Kidney (tissue), 14 donors: ENCODE results near the gene TAF3. TPM values are rescaled to one million over a fixed set of nuclear protein-coding genes. Genes with fewer than 3 reads are reported as not detected.
"Not testable (repeated sequence)": the region's sequence is repeated elsewhere in the genome, so short reads cannot be mapped to it uniquely, and the experiment has no call there.

Experiments
- DNase-seq, 5 donors: peaks; one replicate each; pipeline ENCODE4 v3.0.0-alpha.2; 2013 to 2020
- FAIRE-seq: peaks from 2 replicates; lab custom pipeline; 2012; peaks lifted over from hg19 to GRCh38; lab: Jason Lieb, UNC
- H3K27ac ChIP-seq, 2 donors: one replicate each; pipeline ENCODE4 v1.7.0; 2013; ENCODE audit warnings: low read depth in 2 of 2, low read length in 2 of 2, inconsistent platforms in 1 of 2
- H3K27me3 ChIP-seq: one replicate; pipeline ENCODE4 v1.7.1; 2013; ENCODE audit warnings: low read length, inconsistent platforms; ENCODE audit not compliant: control insufficient read depth, insufficient read depth
- H3K36me3 ChIP-seq, 3 donors: one replicate each; pipeline versions ENCODE4 v1.7.0 to v1.7.1; 2013; ENCODE audit warnings: low read length in 3 of 3, control low read depth in 1 of 3, inconsistent platforms in 1 of 3; ENCODE audit not compliant: insufficient read depth in 3 of 3, control insufficient read depth in 2 of 3
- H3K4me1 ChIP-seq, 3 donors: one replicate each; pipeline versions ENCODE4 v1.7.0 to v1.7.1; 2013; ENCODE audit warnings: low read length in 3 of 3, inconsistent platforms in 1 of 3, low read depth in 1 of 3; ENCODE audit not compliant: control insufficient read depth in 2 of 3, insufficient read depth in 2 of 3
- H3K4me3 ChIP-seq, 3 donors: one replicate each; pipeline versions ENCODE4 v1.7.0 to v1.8.1; 2013; ENCODE audit warnings: low read length in 3 of 3, control low read depth in 1 of 3, inconsistent platforms in 1 of 3
- H3K9ac ChIP-seq, 3 donors: one replicate each; pipeline versions ENCODE4 v1.7.0 to v1.7.1; 2013; ENCODE audit warnings: low read length in 3 of 3, control low read depth in 1 of 3, inconsistent platforms in 1 of 3
- H3K9me3 ChIP-seq, 3 donors: one replicate each; pipeline versions ENCODE4 v1.7.0 to v1.7.1; 2013; ENCODE audit warnings: low read length in 3 of 3, control low read depth in 1 of 3, inconsistent platforms in 1 of 3; ENCODE audit not compliant: control insufficient read depth in 2 of 3, insufficient read depth in 1 of 3
- CTCF ChIP-seq: IDR thresholded peaks from 3 replicates; pipeline ENCODE4 v1.5.1; 2012; ENCODE audit warnings: mild to moderate bottlenecking, moderate library complexity, borderline replicate concordance; ENCODE audit not compliant: insufficient read depth; ENCODE audit errors: extremely low read depth
- intact Hi-C: fragments of 100-400 bp; cut with DNase I; formaldehyde crosslinking; loops from one replicate; pipeline ENCODE4 v1.11.1; 2022
- polyA plus RNA-seq: library from polyadenylated mRNA; stranded (reverse); fragments of 350-450 nt; fragmentation: Illumina TruSeq; extraction: RNeasy Lipid Tissue Mini Kit (QIAGEN cat#74804); gene quantifications from one replicate; pipeline ENCODE4 v1.2.3, GENCODE V29; 2014; ENCODE audit warnings: low read depth, low replicate concordance; ENCODE audit not compliant: insufficient read depth
- total RNA-seq: library from RNA; stranded (reverse); fragmentation: NEBNext Ultra II Directional; extraction: Animal tissue kit (Norgen Biotek cat#: 25700); gene quantifications from one replicate; pipeline ENCODE4 v1.2.1, GENCODE V29; 2021
- donor health status: control.
- donor health status: control.
- donor health status: control.
- donor health status: control.
- donor health status: control.
- donor health status: DM: yes; HTN: yes; CAD: no.
- donor health status: Normal renal cell carcinoma (clear cell type).

Gene TAF3
- total and polyA plus RNA-seq, 2 donors from 2014 or later: 4.0 to 8.7 TPM

DNA sequence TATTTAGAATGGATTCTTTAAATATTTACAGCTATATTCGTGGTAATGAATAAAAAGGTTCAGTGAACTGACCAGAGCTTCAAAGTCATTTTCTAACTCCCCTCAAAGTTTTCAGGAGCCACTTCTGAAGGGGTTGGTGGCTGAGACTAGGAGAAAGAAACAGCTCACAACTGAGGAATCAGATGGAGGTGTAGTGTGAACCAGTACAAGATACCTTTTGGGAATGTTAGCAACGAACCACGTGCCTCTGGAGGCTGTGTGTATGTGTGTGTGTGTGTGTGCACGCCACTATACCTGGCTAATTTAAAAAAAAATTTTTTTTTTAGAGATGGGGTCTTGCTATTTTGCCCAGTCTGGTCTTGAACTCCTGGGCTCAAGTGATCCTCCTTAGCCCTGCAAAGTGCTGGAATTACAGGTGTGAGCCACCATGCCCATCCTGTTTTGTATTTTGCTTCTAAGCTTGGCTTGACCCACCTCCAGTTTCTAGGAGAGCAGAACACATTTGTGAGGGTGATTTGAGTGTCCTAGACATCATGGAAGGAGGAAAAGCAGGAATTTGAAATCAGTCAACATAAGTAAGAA is 9.5 kb upstream of the TAF3 start:
- FAIRE-seq: no peak
- intact Hi-C loops: no loop called here
- peaks cover 7 to 27% (median 21%) of the 10 kb centered on the region in 3 donors for H3K36me3 ChIP-seq

GRCh38 chr10:7810443-7810842 is 7.9 kb upstream of the TAF3 start:
- H3K27me3 ChIP-seq: no peaks in the 10 kb centered on the region
- peaks cover 0 to 13% (median 7%) of the 10 kb centered on the region in 3 donors for H3K36me3 ChIP-seq
- H3K9ac ChIP-seq: no peak overlapping the region
- H3K9me3 ChIP-seq: no peaks in the 10 kb centered on the region
- DNase-seq (no peak), FAIRE-seq (no peak)
- intact Hi-C loops: no loop called here
- no peak for TF ChIP-seq CTCF
- no peak overlapping the region for H3K4me3 ChIP-seq
- H3K4me1 ChIP-seq: no peaks in the 10 kb centered on the region
- H3K27ac ChIP-seq: no peak overlapping the region

More for the DNA sequence above, 9.5 kb upstream of the TAF3 start:
- Histone ChIP-seq H3K9ac (no peak overlapping the region), H3K9me3 (no peaks in the 10 kb centered on the region), H3K27me3 (no peaks in the 10 kb centered on the region), H3K4me3 (no peak overlapping the region), H3K4me1 (no peaks in the 10 kb centered on the region), H3K27ac (no peak overlapping the region)
- no peak for TF ChIP-seq CTCF
- DNase-seq: no peak

- no peak for FAIRE-seq
- H3K9me3 ChIP-seq: no peaks in the 10 kb centered on the region
- intact Hi-C loops: no loop called here
Observed at GRCh38 chr10:7811000-7811399, 7.3 kb upstream of the TAF3 start.

DNA sequence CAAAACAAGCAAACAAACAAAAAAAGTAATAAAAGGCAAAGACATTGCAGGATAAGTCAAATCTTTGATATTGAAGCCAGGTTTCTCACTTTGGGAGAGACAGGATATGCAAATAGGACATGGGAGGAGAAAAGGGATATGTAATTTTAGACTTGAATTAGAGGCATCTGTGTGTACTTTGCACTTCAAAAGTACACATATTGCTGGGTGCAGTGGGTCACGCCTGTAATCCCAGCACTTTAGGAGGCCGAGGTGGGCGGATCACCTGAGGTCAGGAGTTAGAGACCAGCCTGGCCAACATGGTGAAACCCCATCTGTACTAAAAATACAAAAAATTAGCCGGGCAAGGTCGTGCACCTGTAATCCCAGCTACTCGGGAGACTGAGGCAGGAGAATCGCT is 6.6 kb upstream of the TAF3 start:
- FAIRE-seq, H3K9me3 ChIP-seq, H3K4me3 ChIP-seq, H3K9ac ChIP-seq, DNase-seq, H3K27me3 ChIP-seq, intact Hi-C loops, H3K27ac ChIP-seq, H3K4me1 ChIP-seq: not testable (repeated sequence)
- H3K36me3 ChIP-seq: peaks cover 0 to 12% (median 5%) of the 10 kb centered on the region in 3 donors

More at GRCh38 chr10:7811000-7811399, 7.3 kb upstream of the TAF3 start:
- no peak overlapping the region for H3K27ac ChIP-seq
- no peak overlapping the region for H3K4me3 ChIP-seq
- TF ChIP-seq CTCF: no peak
- no peak overlapping the region for H3K9ac ChIP-seq
- DNase-seq: no peak
- H3K36me3 ChIP-seq: peaks cover 0 to 13% (median 7%) of the 10 kb centered on the region in 3 donors
- H3K4me1 ChIP-seq: no peaks in the 10 kb centered on the region
- no peaks in the 10 kb centered on the region for H3K27me3 ChIP-seq
